Measurements from ENCODE around the gene CUBN. TPM values are rescaled to one million over a fixed set of nuclear protein-coding genes. Genes with fewer than 3 reads are reported as not detected.

CUBN gene
- total RNA-seq, 1 donor from 2014 or later, result 1.5 TPM

DNA sequence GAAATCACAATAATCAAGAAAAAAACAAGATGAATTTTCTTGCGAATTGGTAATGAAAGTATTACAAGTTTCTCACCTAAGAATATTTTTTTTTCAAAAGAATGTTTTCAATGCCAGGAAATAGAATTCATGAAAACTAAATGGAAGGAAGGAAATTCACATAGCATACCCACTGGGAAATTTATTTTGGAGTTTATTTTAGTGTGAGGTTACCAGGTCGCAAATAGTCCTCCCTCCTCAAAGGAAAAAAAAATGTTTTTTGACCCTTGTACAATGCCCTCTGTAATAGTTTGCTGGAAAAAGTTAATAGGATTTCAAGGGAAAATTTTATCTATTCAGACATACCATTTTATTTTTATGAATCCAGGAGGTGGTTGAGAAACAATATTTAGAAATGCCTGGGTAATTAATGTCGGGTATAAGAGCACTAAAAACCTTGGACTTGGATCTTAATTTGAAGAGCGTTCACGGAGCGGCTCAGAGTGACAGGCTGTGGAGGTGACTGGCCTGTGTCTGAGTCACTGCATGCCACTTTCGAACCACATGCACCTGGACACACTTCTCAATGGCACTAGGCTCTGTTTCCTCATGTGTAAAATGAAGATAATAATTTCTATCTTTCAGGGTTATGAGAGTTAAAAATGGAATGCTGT lies 28.2 kb downstream of the CUBN start:
- TF ChIP-seq, protein P1, sequence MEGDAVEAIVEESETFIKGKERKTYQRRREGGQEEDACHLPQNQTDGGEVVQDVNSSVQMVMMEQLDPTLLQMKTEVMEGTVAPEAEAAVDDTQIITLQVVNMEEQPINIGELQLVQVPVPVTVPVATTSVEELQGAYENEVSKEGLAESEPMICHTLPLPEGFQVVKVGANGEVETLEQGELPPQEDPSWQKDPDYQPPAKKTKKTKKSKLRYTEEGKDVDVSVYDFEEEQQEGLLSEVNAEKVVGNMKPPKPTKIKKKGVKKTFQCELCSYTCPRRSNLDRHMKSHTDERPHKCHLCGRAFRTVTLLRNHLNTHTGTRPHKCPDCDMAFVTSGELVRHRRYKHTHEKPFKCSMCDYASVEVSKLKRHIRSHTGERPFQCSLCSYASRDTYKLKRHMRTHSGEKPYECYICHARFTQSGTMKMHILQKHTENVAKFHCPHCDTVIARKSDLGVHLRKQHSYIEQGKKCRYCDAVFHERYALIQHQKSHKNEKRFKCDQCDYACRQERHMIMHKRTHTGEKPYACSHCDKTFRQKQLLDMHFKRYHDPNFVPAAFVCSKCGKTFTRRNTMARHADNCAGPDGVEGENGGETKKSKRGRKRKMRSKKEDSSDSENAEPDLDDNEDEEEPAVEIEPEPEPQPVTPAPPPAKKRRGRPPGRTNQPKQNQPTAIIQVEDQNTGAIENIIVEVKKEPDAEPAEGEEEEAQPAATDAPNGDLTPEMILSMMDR (IDR thresholded peaks at IDR 0.05; ENCODE audit: unreplicated experiment), result no peak
- Mint-ChIP-seq H3K4me1 (ENCODE audit: low read depth) (peaks cover 4% of the 10 kb centered on the region), H3K9me3 (ENCODE audit: low read depth) (peaks cover 5% of the 10 kb centered on the region), H3K27me3 (no peaks in the 10 kb centered on the region), H3K27ac (no peak overlapping the region), H3K36me3 (ENCODE audit: insufficient read depth) (peaks cover 2% of the 10 kb centered on the region), H3K4me3 (ENCODE audit: low read depth) (no peak overlapping the region)
- no peak for DNase-seq (ENCODE audit: low spot score, unreplicated experiment)

DNA sequence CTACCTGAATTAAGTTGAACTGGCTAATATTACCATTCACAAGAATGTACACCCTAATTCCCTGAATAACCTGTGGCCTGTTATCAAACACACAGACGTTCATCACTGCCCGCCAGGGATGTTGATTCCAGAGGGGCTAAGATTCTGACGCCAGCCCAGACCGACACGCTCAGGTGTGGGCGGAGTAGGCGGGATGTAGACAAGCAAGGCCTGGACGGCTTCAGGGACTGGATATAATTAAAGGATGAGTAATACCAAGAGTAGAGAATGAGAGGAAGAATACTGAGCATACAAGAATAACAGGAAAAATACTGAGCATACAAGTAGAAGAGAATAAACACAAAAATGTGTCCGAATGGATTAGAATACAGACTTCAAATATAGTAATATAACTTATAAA lies 29.0 kb downstream of the CUBN start:
- TF ChIP-seq, protein P1 (IDR thresholded peaks at IDR 0.05; ENCODE audit: unreplicated experiment), result no peak
- Mint-ChIP-seq H3K4me3 (ENCODE audit: low read depth) (no peak overlapping the region), H3K27me3 (no peaks in the 10 kb centered on the region), H3K9me3 (ENCODE audit: low read depth) (peaks cover 10% of the 10 kb centered on the region), H3K27ac (no peak overlapping the region), H3K36me3 (ENCODE audit: insufficient read depth) (peaks cover 5% of the 10 kb centered on the region), H3K4me1 (ENCODE audit: low read depth) (peaks cover 4% of the 10 kb centered on the region)
- no peak for DNase-seq (ENCODE audit: low spot score, unreplicated experiment)

DNA sequence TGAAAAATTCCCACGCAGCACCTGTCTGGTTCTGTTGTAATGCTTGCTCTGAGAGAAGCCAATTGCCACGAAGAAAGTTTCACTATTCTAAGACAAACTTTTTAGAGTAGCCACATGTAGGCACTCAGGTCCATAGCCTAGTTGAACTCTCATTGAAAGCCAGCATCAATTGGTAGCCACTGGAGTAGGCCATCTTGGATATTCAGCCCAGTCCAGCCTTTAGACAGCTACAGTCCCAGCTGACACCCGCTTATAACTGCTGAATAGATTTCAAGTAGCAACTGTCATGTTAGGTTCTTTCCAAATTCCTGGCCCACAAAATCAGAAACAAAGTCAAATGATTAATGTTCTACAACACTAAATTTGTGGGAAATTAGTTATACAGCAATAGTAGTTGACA lies 31.6 kb downstream of the CUBN start:
- TF ChIP-seq, protein P1 (IDR thresholded peaks at IDR 0.05; ENCODE audit: unreplicated experiment), result no peak
- H3K27ac Mint-ChIP-seq, result no peak overlapping the region

DNA sequence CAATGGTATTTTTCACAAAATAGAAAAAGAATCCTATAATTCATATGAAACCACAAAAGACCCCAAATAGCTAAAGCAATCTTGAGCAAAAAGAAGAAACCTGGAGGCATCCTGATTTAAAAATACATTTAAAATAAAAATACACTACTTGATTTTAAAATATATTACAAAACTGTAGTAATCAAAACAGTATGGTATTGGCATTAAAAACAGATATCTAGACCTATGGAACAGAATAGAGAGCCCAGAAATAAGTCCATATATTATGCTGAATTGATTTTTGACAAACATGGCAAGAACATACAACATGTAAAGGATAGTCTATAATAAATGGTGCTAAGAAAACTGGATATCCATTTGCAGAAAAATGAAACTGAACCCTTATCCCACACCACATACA lies 34.8 kb downstream of the CUBN start:
- Mint-ChIP-seq H3K4me3 (ENCODE audit: low read depth) (no peak overlapping the region), H3K27ac (no peak overlapping the region), H3K4me1 (ENCODE audit: low read depth) (no peaks in the 10 kb centered on the region), H3K27me3 (no peaks in the 10 kb centered on the region), H3K36me3 (ENCODE audit: insufficient read depth) (peaks cover 8% of the 10 kb centered on the region), H3K9me3 (ENCODE audit: low read depth) (peaks cover 17% of the 10 kb centered on the region)
- TF ChIP-seq, protein P1 (IDR thresholded peaks at IDR 0.05; ENCODE audit: unreplicated experiment), result no peak
- no peak for DNase-seq (ENCODE audit: low spot score, unreplicated experiment)

More for the DNA sequence above, 31.6 kb downstream of the CUBN start:
- Mint-ChIP-seq H3K4me3 (ENCODE audit: low read depth) (no peak overlapping the region), H3K9me3 (ENCODE audit: low read depth) (peaks cover 17% of the 10 kb centered on the region), H3K36me3 (ENCODE audit: insufficient read depth) (peaks cover 8% of the 10 kb centered on the region), H3K4me1 (ENCODE audit: low read depth) (peaks cover 4% of the 10 kb centered on the region), H3K27me3 (no peaks in the 10 kb centered on the region)
- no peak for DNase-seq (ENCODE audit: low spot score, unreplicated experiment)

DNA sequence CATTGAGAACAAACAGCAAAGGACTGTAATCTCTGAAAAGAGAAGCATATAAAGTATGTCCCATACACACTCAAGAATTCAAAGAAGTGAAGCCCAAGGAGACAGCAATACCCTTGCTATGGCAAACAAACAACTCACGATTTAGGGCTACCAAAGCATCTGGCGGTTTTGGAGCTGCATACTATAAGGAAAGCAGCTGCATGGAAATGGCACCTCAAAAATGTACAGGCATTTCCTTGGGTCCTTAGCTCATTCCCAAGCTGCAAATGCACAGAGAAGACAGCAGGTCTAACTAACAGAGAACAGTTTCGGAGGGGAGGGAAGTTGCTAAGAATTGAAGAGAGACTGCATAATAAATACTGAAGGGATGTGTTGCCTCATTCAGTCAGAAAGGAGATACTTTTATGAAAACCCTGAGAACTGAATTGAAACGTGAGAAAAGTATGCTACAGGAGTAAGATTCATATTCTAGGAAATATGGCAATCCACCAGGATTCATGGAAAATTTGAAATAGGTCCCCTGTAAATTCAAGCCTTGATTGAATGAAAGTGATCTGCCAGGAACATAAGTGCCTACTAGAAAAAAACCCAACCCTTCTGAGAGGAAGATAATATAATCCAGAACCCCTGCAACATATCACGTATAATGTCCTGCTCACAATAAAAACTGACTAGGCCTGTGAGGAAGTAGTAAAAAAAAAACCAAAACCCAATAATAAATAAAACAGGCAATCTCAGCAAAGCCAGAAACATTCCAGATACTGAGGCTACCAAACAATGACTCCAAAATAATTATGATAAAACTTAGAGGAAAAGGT lies 36.4 kb downstream of the CUBN start:
- no peaks in the 10 kb centered on the region for H3K4me1 Mint-ChIP-seq (ENCODE audit: low read depth)
- no peak for DNase-seq (ENCODE audit: low spot score, unreplicated experiment)

More for the DNA sequence above, 36.4 kb downstream of the CUBN start:
- peaks cover 8% of the 10 kb centered on the region for H3K36me3 Mint-ChIP-seq (ENCODE audit: insufficient read depth)
- H3K27ac Mint-ChIP-seq, result no peak overlapping the region
- TF ChIP-seq, protein P1 (IDR thresholded peaks at IDR 0.05; ENCODE audit: unreplicated experiment), result no peak
- H3K4me3 Mint-ChIP-seq (ENCODE audit: low read depth), result no peak overlapping the region
- no peaks in the 10 kb centered on the region for H3K27me3 Mint-ChIP-seq
- peaks cover 17% of the 10 kb centered on the region for H3K9me3 Mint-ChIP-seq (ENCODE audit: low read depth)
